CD4-positive, alpha-beta T cell (primary cell): ENCODE measurements around the gene KLF15. TPM values are rescaled to one million over a fixed set of nuclear protein-coding genes. Genes with fewer than 3 reads are reported as not detected.

ENCODE experiments used
- ATAC-seq: fragments of 200-7000 bp; cut with Tn5 transposase; one replicate; pipeline ENCODE4 v1.10.0; 2022; ENCODE audit warnings: mild to moderate bottlenecking; ENCODE audit not compliant: poor library complexity
- CTCF ChIA-PET: fragments of 350-600 bp; sonication (Branson Sonifier 250); formaldehyde crosslinking; loops from one replicate; lab custom pipeline; 2021; ENCODE audit warnings: antibody characterized with exemption, inconsistent platforms; lab: Charles Lee
- POLR2A ChIA-PET: fragments of 350-600 bp; sonication (Branson Sonifier 250); formaldehyde crosslinking; loops from one replicate; lab custom pipeline; 2021; ENCODE audit warnings: antibody characterized with exemption, inconsistent platforms; lab: Charles Lee
- DNase-seq, 14 experiments: peaks; one replicate each; pipeline ENCODE4 v3.0.0-alpha.2; 2013 to 2020; ENCODE audit warnings: mixed read lengths in 2 of 14
- H3K27ac ChIP-seq, 2 donors: one replicate each; pipeline versions ENCODE4 v1.5.1 to v1.7.0; 2013; ENCODE audit warnings: low read length in 2 of 2, low read depth in 1 of 2, mild to moderate bottlenecking in 1 of 2
- H3K27me3 ChIP-seq, 2 experiments: 1 replicate in 1 of 2; 2 replicates in 1 of 2; pipeline versions ENCODE4 v1.6.1 to v1.7.0; 2013; ENCODE audit warnings: low read length in 2 of 2, control low read depth in 1 of 2, mild to moderate bottlenecking in 1 of 2, moderate library complexity in 1 of 2; ENCODE audit not compliant: insufficient read depth in 2 of 2, control insufficient read depth in 1 of 2
- H3K36me3 ChIP-seq: one replicate; pipeline ENCODE4 v1.6.1; 2013; ENCODE audit warnings: low read length, control low read depth; ENCODE audit not compliant: insufficient read depth
- H3K4me1 ChIP-seq: one replicate; pipeline ENCODE4 v1.6.1; 2013; ENCODE audit warnings: low read length, control low read depth; ENCODE audit not compliant: insufficient read depth
- H3K4me3 ChIP-seq: one replicate; pipeline ENCODE4 v1.5.1; 2013; ENCODE audit warnings: mild to moderate bottlenecking, low read length, moderate library complexity
- H3K9me3 ChIP-seq, 2 experiments: 1 replicate in 1 of 2; 2 replicates in 1 of 2; pipeline versions ENCODE4 v1.6.1 to v1.7.0; 2013; ENCODE audit warnings: low read length in 2 of 2, mild to moderate bottlenecking in 2 of 2, control low read depth in 1 of 2, moderate library complexity in 1 of 2; ENCODE audit not compliant: control insufficient read depth in 1 of 2, insufficient read depth in 1 of 2
- H3K27ac Mint-ChIP-seq: one replicate; pipeline ENCODE4 v1.8.0; 2020; ENCODE audit warnings: mixed read lengths
- H3K27me3 Mint-ChIP-seq: one replicate; pipeline ENCODE4 v1.8.0; 2021; ENCODE audit warnings: mixed read lengths
- H3K36me3 Mint-ChIP-seq: one replicate; pipeline ENCODE4 v1.8.0; 2021; ENCODE audit warnings: low read depth, mixed read lengths
- H3K4me1 Mint-ChIP-seq: one replicate; pipeline ENCODE4 v1.8.0; 2021; ENCODE audit warnings: low read depth, mixed read lengths
- H3K4me3 Mint-ChIP-seq: one replicate; pipeline ENCODE4 v1.8.0; 2020; ENCODE audit warnings: mild to moderate bottlenecking, mixed read lengths
- H3K9me3 Mint-ChIP-seq: one replicate; pipeline ENCODE4 v1.8.0; 2020; ENCODE audit warnings: mixed read lengths
- CTCF ChIP-seq: fragments of 200-600 bp; IDR thresholded peaks from one replicate; pipeline ENCODE4 v1.8.0; 2022; ENCODE audit warnings: antibody characterized with exemption, mild to moderate bottlenecking
- intact Hi-C, 2 experiments: fragments of 100-400 bp; cut with DNase I in 1 of 2; cut with micrococcal nuclease in 1 of 2; formaldehyde crosslinking; loops; one replicate each; pipeline versions ENCODE4 v1.15.1 to v1.9.0; 2023 to 2025; cut with DNase I, micrococcal nuclease
- total RNA-seq, 174 experiments: library from RNA in 2 of 174; stranded (reverse) in 2 of 174; gene quantifications; one replicate each; pipeline ENCODE4 v1.2.3 and lab custom pipeline; 2021 to 2026

The KLF15 gene
- total RNA-seq, 2 experiments from 2014 or later, result 0.30 TPM; not detected in 1

- ChIA-PET CTCF (no interaction called here), POLR2A (no interaction called here)
- Histone ChIP-seq H3K27ac (no peak overlapping the region), H3K9me3 (peaks cover 0 to 3% of the 10 kb centered on the region in 2 experiments), H3K36me3 (no peaks in the 10 kb centered on the region), H3K4me1 (no peaks in the 10 kb centered on the region), H3K4me3 (no peak overlapping the region), H3K27me3 (no peaks in the 10 kb centered on the region)
- Mint-ChIP-seq H3K4me3 (no peak overlapping the region), H3K27ac (no peak overlapping the region), H3K36me3 (no peaks in the 10 kb centered on the region), H3K27me3 (no peaks in the 10 kb centered on the region), H3K9me3 (no peaks in the 10 kb centered on the region), H3K4me1 (no peaks in the 10 kb centered on the region)
- no peak for TF ChIP-seq CTCF
- DNase-seq, result no peak
- no peak for ATAC-seq
- intact Hi-C loops, result no loop called here
These were observed 12.3 kb upstream of the KLF15 start for GRCh38 chr3:126369490-126369889.

- Histone ChIP-seq H3K9me3 (peaks cover 0 to 3% of the 10 kb centered on the region in 2 experiments), H3K36me3 (no peaks in the 10 kb centered on the region), H3K27ac (no peak overlapping the region), H3K4me3 (no peak overlapping the region), H3K27me3 (peaks cover 0 to under 1% of the 10 kb centered on the region in 2 experiments), H3K4me1 (no peaks in the 10 kb centered on the region)
- Mint-ChIP-seq H3K27me3 (peaks cover 8% of the 10 kb centered on the region), H3K4me3 (no peak overlapping the region), H3K9me3 (no peaks in the 10 kb centered on the region), H3K27ac (no peak overlapping the region), H3K36me3 (no peaks in the 10 kb centered on the region), H3K4me1 (no peaks in the 10 kb centered on the region)
- intact Hi-C loops, result no loop called here
- DNase-seq, result no peak
- CTCF ChIA-PET, result no interaction called here
- ATAC-seq, result no peak
- POLR2A ChIA-PET, result no interaction called here
- no peak for TF ChIP-seq CTCF
These were observed 10.2 kb upstream of the KLF15 start for GRCh38 chr3:126367316-126367805.

- POLR2A ChIA-PET, result no interaction called here
- H3K36me3 ChIP-seq, result no peaks in the 10 kb centered on the region
- intact Hi-C loops, result no loop called here
These were observed 8.4 kb upstream of the KLF15 start for GRCh38 chr3:126365351-126366277.

More at GRCh38 chr3:126365351-126366277, 8.4 kb upstream of the KLF15 start:
- no peak overlapping the region for H3K4me3 ChIP-seq
- no peak for DNase-seq
- Mint-ChIP-seq H3K27ac (no peak overlapping the region), H3K4me3 (no peak overlapping the region), H3K27me3 (peaks cover 22% of the 10 kb centered on the region), H3K36me3 (no peaks in the 10 kb centered on the region), H3K4me1 (no peaks in the 10 kb centered on the region), H3K9me3 (no peaks in the 10 kb centered on the region)
- no peak overlapping the region for H3K27ac ChIP-seq
- ATAC-seq, result no peak
- CTCF ChIA-PET, result no interaction called here
- peaks cover 6 to 11% of the 10 kb centered on the region in 2 experiments for H3K27me3 ChIP-seq
- peaks cover 0 to 3% of the 10 kb centered on the region in 2 experiments for H3K9me3 ChIP-seq
- no peak for TF ChIP-seq CTCF
- H3K4me1 ChIP-seq, result no peaks in the 10 kb centered on the region
